OCI-LY1 (cell line): ENCODE data around the gene KCNE4.

Source experiments
- CTCF ChIP-seq: fragments of 200-600 bp; sonication (generic), shearing (Covaris generic); IDR thresholded peaks from 2 replicates; pipeline ENCODE4 v1.5.1; 2017; ENCODE audit warnings: mild to moderate bottlenecking, antibody characterized with exemption, low read length, moderate library complexity, mixed read lengths
- EZH2 ChIP-seq: fragments of 200-600 bp; sonication (generic), shearing (Covaris generic); IDR thresholded peaks from 2 replicates; pipeline ENCODE4 v1.8.0; 2017; ENCODE audit warnings: borderline replicate concordance, mixed run types, mild to moderate bottlenecking, antibody characterized with exemption, low read length, moderate library complexity, mixed read lengths

GRCh38 chr2:223050900-223051504, 988 bp upstream of the KCNE4 start:
- no peak for TF ChIP-seq CTCF
- TF ChIP-seq EZH2, result no peak
